K562 (cell line): Measurements from ENCODE around the gene C2orf92. TPM values are rescaled to one million over a fixed set of nuclear protein-coding genes. Genes with fewer than 3 reads are reported as not detected.

Source experiments
- ATAC-seq: fragments of 200-7000 bp; cut with Tn5 transposase; 3 replicates; pipeline ENCODE4 v1.9.1; 2020; ENCODE audit warnings: moderate library complexity
- BruUV-seq: library from RNA; stranded (reverse); fragments of 400-500 nt; replicated peaks from 2 replicates; lab custom pipeline; 2021; lab: Mats Ljungman, UMichigan
- CTCF ChIA-PET: fragments of 300-600 bp; formaldehyde crosslinking; extraction: SDS; loops from one replicate; lab custom pipeline; 2021; ENCODE audit warnings: low intra/inter-chr PET ratio; lab: Yijun Ruan, JAX
- POLR2A ChIA-PET: fragments of 300-600, 350-650 bp; sonication (Branson Sonifier 250); formaldehyde crosslinking; extraction: SDS; loops from one replicate; lab custom pipeline; 2021; ENCODE audit warnings: antibody characterized with exemption, inconsistent platforms; lab: Yijun Ruan, JAX
- DNase-seq, 4 experiments: peaks; one replicate each; pipeline versions ENCODE4 v3.0.0 to v3.0.0-alpha.2; 2011 to 2018; ENCODE audit warnings: low spot score in 3 of 4, mixed read lengths in 3 of 4; ENCODE audit errors: extremely low read depth in 1 of 4
- FAIRE-seq: peaks from 2 replicates; lab custom pipeline; 2011; peaks lifted over from hg19 to GRCh38; lab: Jason Lieb, UNC
- H2AFZ ChIP-seq: 2 replicates; pipeline ENCODE4 v1.6.0; 2011; ENCODE audit warnings: low read depth, low read length, control low read depth, inconsistent platforms
- H3K27ac ChIP-seq: fragments of 200-600 bp; 3 replicates; pipeline ENCODE4 v1.8.0; 2011; ENCODE audit warnings: low read depth, mild to moderate bottlenecking, control low read depth, inconsistent platforms, low read length, moderate library complexity, mixed read lengths; ENCODE audit errors: extremely low read depth
- H3K27me3 ChIP-seq, 2 experiments: fragments of 300-600 bp in 1 of 2; 2 replicates in 1 of 2; 3 replicates in 1 of 2; pipeline versions ENCODE4 v1.6.0 to v1.8.0; 2011; ENCODE audit warnings: inconsistent platforms in 2 of 2, low read length in 2 of 2, mild to moderate bottlenecking in 1 of 2, mixed read lengths in 1 of 2, moderate library complexity in 1 of 2; ENCODE audit not compliant: control insufficient read depth in 2 of 2, insufficient read depth in 2 of 2
- H3K36me3 ChIP-seq: fragments of 300-600 bp; 3 replicates; pipeline ENCODE4 v1.8.0; 2011; ENCODE audit warnings: mild to moderate bottlenecking, low read length, inconsistent platforms; ENCODE audit not compliant: control insufficient read depth, insufficient read depth
- H3K4me1 ChIP-seq, 2 experiments: fragments of 200-600 bp in 1 of 2; replicated peaks in 1 of 2; 2 replicates in 1 of 2; 3 replicates in 1 of 2; pipeline versions ENCODE4 v1.5.1 to v1.8.0; 2011; ENCODE audit warnings: inconsistent platforms in 2 of 2, low read length in 2 of 2, mild to moderate bottlenecking in 1 of 2, mixed read lengths in 1 of 2, moderate library complexity in 1 of 2; ENCODE audit not compliant: control insufficient read depth in 2 of 2, insufficient read depth in 2 of 2
- H3K4me2 ChIP-seq: 2 replicates; pipeline ENCODE4 v1.6.1; 2011; ENCODE audit warnings: low read length, control low read depth, inconsistent platforms, mixed read lengths; ENCODE audit not compliant: insufficient read depth
- H3K4me3 ChIP-seq: fragments of 200-600 bp; sonication (generic), shearing (Covaris generic); 2 replicates; pipeline ENCODE4 v1.5.1; 2016; ENCODE audit warnings: control low read depth, inconsistent platforms
- H3K79me2 ChIP-seq: fragments of 200-600 bp; 3 replicates; pipeline ENCODE4 v1.8.0; 2011; ENCODE audit warnings: low read length, inconsistent platforms; ENCODE audit not compliant: control insufficient read depth, insufficient read depth
- H3K9ac ChIP-seq, 2 experiments: 2 replicates each; pipeline versions ENCODE4 v1.6.0 to v1.6.1; 2011; ENCODE audit warnings: low read depth in 2 of 2, low read length in 2 of 2, control low read depth in 1 of 2, inconsistent platforms in 1 of 2, mild to moderate bottlenecking in 1 of 2, mixed read lengths in 1 of 2; ENCODE audit not compliant: insufficient read depth in 1 of 2
- H3K9me1 ChIP-seq: one replicate; pipeline ENCODE4 v1.6.0; 2011; ENCODE audit warnings: inconsistent platforms, mild to moderate bottlenecking, low read length, moderate library complexity; ENCODE audit not compliant: control insufficient read depth, insufficient read depth
- H3K9me3 ChIP-seq: replicated peaks from 2 replicates; pipeline ENCODE4 v1.5.1; 2011; ENCODE audit warnings: low read depth, low read length, inconsistent platforms; ENCODE audit not compliant: control insufficient read depth, insufficient read depth
- H4K20me1 ChIP-seq: replicated peaks from 2 replicates; pipeline ENCODE4 v1.6.1; 2011; ENCODE audit warnings: low read length, inconsistent platforms, mixed read lengths; ENCODE audit not compliant: control insufficient read depth, insufficient read depth
- BCOR ChIP-seq: fragments of 450-650 bp; IDR thresholded peaks from 2 replicates; pipeline ENCODE4 v1.6.1; 2016
- CBFB ChIP-seq: sonication (generic); formaldehyde crosslinking; IDR thresholded peaks from 2 replicates; pipeline ENCODE4 v1.4.0; 2020; ENCODE audit warnings: mild to moderate bottlenecking, missing genetic modification reagents
- CREB3L1 ChIP-seq: fragments of 450-650 bp; IDR thresholded peaks from 2 replicates; pipeline ENCODE4 v1.6.1; 2014; ENCODE audit warnings: low read depth, mild to moderate bottlenecking, moderate library complexity, borderline replicate concordance
- E2F5 ChIP-seq: sonication (generic); formaldehyde crosslinking; IDR thresholded peaks from 2 replicates; pipeline ENCODE4 v1.8.0; 2022; ENCODE audit warnings: mild to moderate bottlenecking, missing genetic modification reagents
- KAT7 ChIP-seq: sonication (generic); formaldehyde crosslinking; IDR thresholded peaks from 2 replicates; pipeline ENCODE4 v1.8.0; 2022; ENCODE audit warnings: missing genetic modification reagents, mild to moderate bottlenecking, borderline replicate concordance
- KLF1 ChIP-seq: fragments of 450-650 bp; IDR thresholded peaks from 2 replicates; pipeline ENCODE4 v1.6.1; 2016; ENCODE audit warnings: missing genetic modification characterization, missing compliant biosample characterization
- LCOR ChIP-seq: sonication (generic); formaldehyde crosslinking; IDR thresholded peaks from 2 replicates; pipeline ENCODE4 v1.8.0; 2022; ENCODE audit warnings: mild to moderate bottlenecking, missing genetic modification reagents
- MLLT1 ChIP-seq, 2 experiments: fragments of 450-650 bp; IDR thresholded peaks; 2 replicates each; pipeline ENCODE4 v1.6.1; 2016
- MNT ChIP-seq, 2 experiments: fragments of 450-650 bp; conservative IDR thresholded peaks; 2 replicates each; pipeline ENCODE4 v1.6.1; 2017; ENCODE audit warnings: mild to moderate bottlenecking in 2 of 2, moderate library complexity in 2 of 2
- PHF20 ChIP-seq: fragments of 450-650 bp; IDR thresholded peaks from 2 replicates; pipeline ENCODE4 v1.6.1; 2018; ENCODE audit not compliant: partially characterized antibody
- POLR3A ChIP-seq: IDR thresholded peaks from 2 replicates; pipeline ENCODE4 v1.6.1; 2011; ENCODE audit warnings: borderline replicate concordance, mild to moderate bottlenecking, moderate library complexity; ENCODE audit not compliant: insufficient read length, insufficient read depth; ENCODE audit errors: extremely low read depth
- TSC22D4 ChIP-seq: fragments of 450-650 bp; IDR thresholded peaks from 2 replicates; pipeline ENCODE4 v1.6.1; 2016; ENCODE audit warnings: missing genetic modification characterization, missing biosample characterization, control low read depth
- WHSC1 ChIP-seq: IDR thresholded peaks from one replicate; pipeline ENCODE4 v1.6.1; 2012; ENCODE audit warnings: low read length, control low read depth, inconsistent platforms
- ZBTB34 ChIP-seq: fragments of 250-450 bp; sonication (Bioruptor Pico); IDR thresholded peaks from 2 replicates; pipeline ENCODE4 v1.8.0; 2021; ENCODE audit warnings: mild to moderate bottlenecking, moderate library complexity
- ZFP1 ChIP-seq: fragments of 450-650 bp; formaldehyde crosslinking; IDR thresholded peaks from 2 replicates; pipeline ENCODE4 v1.4.0; 2020; ENCODE audit warnings: mild to moderate bottlenecking, mixed read lengths
- ZNF511 ChIP-seq: sonication (generic); formaldehyde crosslinking; IDR thresholded peaks from 2 replicates; pipeline ENCODE4 v1.8.0; 2022; ENCODE audit warnings: mild to moderate bottlenecking, missing genetic modification reagents
- WGBS: fragments of 100-300 bp; shearing (Covaris generic); methylation state at CpG from one replicate; pipeline ENCODE4 v1.1.6; 2016; ENCODE audit warnings: low coverage, mixed read lengths; ENCODE audit not compliant: insufficient coverage; ENCODE audit errors: missing lambda C conversion rate; 5-methylcytosine and 5-hydroxymethylcytosine counted together
- in situ Hi-C: fragments of 300-500 bp; cut with MboI; formaldehyde crosslinking; loops from 4 replicates; pipeline ENCODE4 v1.15.0; 2018; ENCODE audit warnings: inconsistent platforms, mixed read lengths
- intact Hi-C: fragments of 100-400 bp; cut with micrococcal nuclease; formaldehyde crosslinking; loops from 2 replicates; pipeline ENCODE4 v1.14.2; 2022
- polyA plus RNA-seq, 8 experiments: library from polyadenylated mRNA; depleted of rRNA in 4 of 8; stranded (reverse) in 5 of 8; unstranded in 3 of 8; fragments of >200 nt; fragmentation: Nextera tagmentation in 2 of 8; fragmentation: Illumina TruSeq in 1 of 8; extraction: Ambion mirVana in 2 of 8; extraction: Trizol in 1 of 8; gene quantifications; 2 replicates each; pipeline versions ENCODE4 v1.2.1 to v1.2.3, GENCODE V29; 2011 to 2014; ENCODE audit warnings: inconsistent platforms in 1 of 8, missing spikeins in 1 of 8
- total RNA-seq, 7 experiments: library from RNA; depleted of rRNA in 6 of 7; stranded (reverse); fragments of >200 nt in 6 of 7; fragmentation: Illumina TruSeq in 2 of 7; extraction: Trizol in 2 of 7; gene quantifications; 2 replicates each; pipeline versions ENCODE4 v1.2.1 to v1.2.3, GENCODE V29; 2011 to 2021; ENCODE audit warnings: low replicate concordance in 1 of 7

The C2orf92 gene
- total and polyA plus RNA-seq, 9 of the 15 experiments (the other 6 are each of a cell fraction or from before 2014, with no cell fraction given): 0.65 to 6.8 (median 3.6) TPM

- Histone ChIP-seq H3K4me2 (no peak overlapping the region), H3K27ac (no peak overlapping the region), H3K4me3 (no peak overlapping the region), H3K27me3 (no peaks in the 10 kb centered on the region), H3K79me2 (peaks cover 20% of the 10 kb centered on the region), H2AFZ (no peak overlapping the region), H4K20me1 (0 out of 2 replicates have a peak, but pooled peaks cover 4% of the 10 kb centered on the region), H3K4me1 (peaks cover 2 to 13% of the 10 kb centered on the region in 2 experiments), H3K9me3 (no peaks in the 10 kb centered on the region), H3K9ac (no peak overlapping the region), H3K36me3 (peaks cover 42% of the 10 kb centered on the region), H3K9me1 (no peaks in the 10 kb centered on the region)
- no peak for DNase-seq
- intact Hi-C loops: no loop called here
- CTCF ChIA-PET: no interaction called here
- POLR2A ChIA-PET: interaction anchor here (1.3 to 11.8 kb wide), 3 partner anchors 9 to 28 kb away, joined by 4 to 135 read pairs (median 19); partner anchors contain the start of gene ACTR1B
- WGBS: 90% methylated on average over 4 of the region's 4 CpGs
- in situ Hi-C loops: no loop called here
- no TSS peak for BruUV-seq
- no peak for FAIRE-seq
- no peak for ATAC-seq
- TF ChIP-seq ZBTB34 (no peak), TSC22D4 (tag) (no peak), WHSC1 (no peak), BCOR (no peak), E2F5 (CRISPR knock-in tag) (no peak), CREB3L1 (no peak), LCOR (CRISPR knock-in tag) (no peak), KLF1 (tag) (no peak), MLLT1 (IDR thresholded peaks at IDR 0.05) (no peak), MNT (conservative IDR thresholded peaks at IDR 0.05) (no peak), PHF20 (no peak), ZFP1 (no peak), ZNF511 (no peak), CBFB (no peak), POLR3A (no peak), KAT7 (CRISPR knock-in tag) (no peak)
Observed at GRCh38 chr2:97651114-97651513, 18.4 kb upstream of the C2orf92 start.
